MCF 10A (cell line): ENCODE data around the gene IL22RA1. TPM values are rescaled to one million over a fixed set of nuclear protein-coding genes. Genes with fewer than 3 reads are reported as not detected.

Experiments used
- BruUV-seq: library from RNA; stranded (reverse); fragments of 400-500 nt; replicated peaks from 2 replicates; lab custom pipeline; 2021; lab: Mats Ljungman, UMichigan
- CTCF ChIA-PET: fragments of 300-600 bp; sonication (Branson Sonifier 250); formaldehyde crosslinking; extraction: SDS; loops from one replicate; lab custom pipeline; 2021; ENCODE audit warnings: antibody characterized with exemption, inconsistent platforms; lab: Yijun Ruan, JAX
- POLR2A ChIA-PET: fragments of 300-600, 350-650 bp; sonication (Branson Sonifier 250); formaldehyde crosslinking; extraction: SDS; loops from one replicate; lab custom pipeline; 2020; ENCODE audit warnings: antibody characterized with exemption, inconsistent platforms; lab: Yijun Ruan, JAX
- DNase-seq: peaks from one replicate; pipeline ENCODE4 v3.0.0-alpha.2; 2018; ENCODE audit not compliant: unreplicated experiment
- H3K27ac Mint-ChIP-seq: one replicate; pipeline ENCODE4 v1.8.0; 2022; ENCODE audit warnings: mild to moderate bottlenecking, low read depth, mixed read lengths; ENCODE audit not compliant: unreplicated experiment
- H3K27me3 Mint-ChIP-seq: one replicate; pipeline ENCODE4 v1.8.0; 2022; ENCODE audit warnings: mixed read lengths; ENCODE audit not compliant: insufficient read depth, unreplicated experiment
- H3K36me3 Mint-ChIP-seq: one replicate; pipeline ENCODE4 v1.8.0; 2022; ENCODE audit warnings: mild to moderate bottlenecking, moderate library complexity, mixed read lengths; ENCODE audit not compliant: insufficient read depth, unreplicated experiment
- H3K4me1 Mint-ChIP-seq: one replicate; pipeline ENCODE4 v1.8.0; 2022; ENCODE audit warnings: mixed read lengths; ENCODE audit not compliant: insufficient read depth, unreplicated experiment
- H3K4me3 Mint-ChIP-seq: one replicate; pipeline ENCODE4 v1.8.0; 2022; ENCODE audit warnings: mild to moderate bottlenecking, moderate library complexity, mixed read lengths; ENCODE audit not compliant: unreplicated experiment
- H3K9me3 Mint-ChIP-seq: one replicate; pipeline ENCODE4 v1.8.0; 2022; ENCODE audit warnings: mixed read lengths; ENCODE audit not compliant: unreplicated experiment
- CTCF ChIP-seq: fragments of 200-600 bp; IDR thresholded peaks from one replicate; pipeline ENCODE4 v1.8.0; 2022; ENCODE audit warnings: antibody characterized with exemption, mild to moderate bottlenecking; ENCODE audit not compliant: unreplicated experiment
- intact Hi-C: fragments of 100-400 bp; cut with micrococcal nuclease; formaldehyde crosslinking; loops from 2 replicates; pipeline ENCODE4 v1.14.1; 2022
- total RNA-seq: library from RNA; stranded (reverse); gene quantifications from 2 replicates; pipeline ENCODE4 v1.2.3, GENCODE V29; 2022

The IL22RA1 gene
- total RNA-seq, 1 experiment from 2014 or later: not detected

GRCh38 chr1:24185076-24185475 lies 42.1 kb upstream of the IL22RA1 start:
- Mint-ChIP-seq H3K4me1 (peaks cover 5% of the 10 kb centered on the region), H3K27ac (no peak overlapping the region), H3K4me3 (no peak overlapping the region), H3K27me3 (no peaks in the 10 kb centered on the region), H3K9me3 (no peaks in the 10 kb centered on the region), H3K36me3 (no peaks in the 10 kb centered on the region)
- intact Hi-C loops: no loop called here
- no peak for TF ChIP-seq CTCF
- ChIA-PET CTCF (interaction anchor here (0.6 to 3.8 kb wide), 8 partner anchors 14 to 449 kb away, joined by 3 to 24 read pairs (median 7); no protein-coding TSS in a partner anchor), POLR2A (no interaction called here)
- BruUV-seq: no TSS peak
- no peak for DNase-seq

GRCh38 chr1:24182061-24182460 lies 39.1 kb upstream of the IL22RA1 start:
- CTCF ChIA-PET: interaction anchor here (1.5 kb wide), 1 partner anchor 32 kb away, joined by 4 read pairs; no protein-coding TSS in a partner anchor

GRCh38 chr1:24181619-24182018 lies 38.7 kb upstream of the IL22RA1 start:
- ChIA-PET POLR2A (interaction anchor here (1.7 kb wide), 1 partner anchor 31 kb away, joined by 4 read pairs; no protein-coding TSS in a partner anchor), CTCF (no interaction called here)
- no peaks in the 10 kb centered on the region for H3K9me3 Mint-ChIP-seq
- H3K36me3 Mint-ChIP-seq: peaks cover 4% of the 10 kb centered on the region
- no peaks in the 10 kb centered on the region for H3K27me3 Mint-ChIP-seq
- DNase-seq: no peak
- H3K4me3 Mint-ChIP-seq: no peak overlapping the region
- H3K4me1 Mint-ChIP-seq: no peaks in the 10 kb centered on the region
- H3K27ac Mint-ChIP-seq: no peak overlapping the region
- TF ChIP-seq CTCF: no peak
- intact Hi-C loops: no loop called here
- no TSS peak for BruUV-seq

More at GRCh38 chr1:24182061-24182460, 39.1 kb upstream of the IL22RA1 start:
- DNase-seq: no peak
- intact Hi-C loops: no loop called here
- Mint-ChIP-seq H3K9me3 (no peaks in the 10 kb centered on the region), H3K36me3 (peaks cover 4% of the 10 kb centered on the region), H3K4me1 (no peaks in the 10 kb centered on the region), H3K27me3 (no peaks in the 10 kb centered on the region), H3K4me3 (no peak overlapping the region), H3K27ac (no peak overlapping the region)
- POLR2A ChIA-PET: interaction anchor here (0.6 to 1.7 kb wide), 2 partner anchors 32 to 94 kb away, joined by 3 to 4 read pairs; no protein-coding TSS in a partner anchor
- no peak for TF ChIP-seq CTCF
- no TSS peak for BruUV-seq

- intact Hi-C loops: no loop called here
- POLR2A ChIA-PET: no interaction called here
- Mint-ChIP-seq H3K27ac (no peak overlapping the region), H3K9me3 (no peaks in the 10 kb centered on the region), H3K4me3 (no peak overlapping the region), H3K4me1 (no peaks in the 10 kb centered on the region), H3K36me3 (peaks cover 4% of the 10 kb centered on the region), H3K27me3 (no peaks in the 10 kb centered on the region)
- no TSS peak for BruUV-seq
- CTCF ChIA-PET: interaction anchor here (0.6 to 2.0 kb wide), 5 partner anchors 9 to 37 kb away, joined by 3 to 8 read pairs (median 3); partner anchors contain the start of gene IL22RA1
- no peak for TF ChIP-seq CTCF
- DNase-seq: no peak
Observed at GRCh38 chr1:24180676-24181075, 37.7 kb upstream of the IL22RA1 start.
